HepG2 (cell line): ENCODE data around the gene ZNF771. TPM values are rescaled to one million over a fixed set of nuclear protein-coding genes. Genes with fewer than 3 reads are reported as not detected.

Source experiments
- AHR ChIP-seq: IDR thresholded peaks from 2 replicates; pipeline ENCODE4 v1.6.1; 2018; ENCODE audit warnings: missing genetic modification reagents, missing compliant biosample characterization
- ETS1 ChIP-seq: sonication (generic); formaldehyde crosslinking; IDR thresholded peaks from 2 replicates; pipeline ENCODE4 v1.4.0; 2020; ENCODE audit warnings: missing genetic modification reagents
- EZH2 ChIP-seq: conservative IDR thresholded peaks from 2 replicates; pipeline ENCODE4 v1.6.1; 2012; ENCODE audit warnings: mild to moderate bottlenecking, low read depth, low read length, moderate library complexity
- FOXK1 ChIP-seq: sonication (generic); formaldehyde crosslinking; IDR thresholded peaks from 2 replicates; pipeline ENCODE4 v1.4.0; 2020; ENCODE audit warnings: low read depth, missing genetic modification reagents, borderline replicate concordance
- GABPB1 ChIP-seq: IDR thresholded peaks from 2 replicates; pipeline ENCODE4 v1.6.1; 2016; ENCODE audit warnings: mild to moderate bottlenecking, missing genetic modification reagents, moderate library complexity, missing compliant biosample characterization
- GTF3A ChIP-seq: sonication (generic); formaldehyde crosslinking; conservative IDR thresholded peaks from 2 replicates; pipeline ENCODE4 v1.4.0; 2020; ENCODE audit warnings: mild to moderate bottlenecking, missing genetic modification reagents
- MIXL1 ChIP-seq: IDR thresholded peaks from 2 replicates; pipeline ENCODE4 v1.6.1; 2016
- MYC ChIP-seq: sonication (generic); formaldehyde crosslinking; IDR thresholded peaks from 2 replicates; pipeline ENCODE4 v1.9.0; 2021; ENCODE audit warnings: missing genetic modification reagents, borderline replicate concordance
- NAIF1 ChIP-seq: sonication (generic); formaldehyde crosslinking; IDR thresholded peaks from 2 replicates; pipeline ENCODE4 v1.5.0; 2020; ENCODE audit warnings: mild to moderate bottlenecking, missing genetic modification reagents, borderline replicate concordance
- NFATC3 ChIP-seq: sonication (generic); formaldehyde crosslinking; IDR thresholded peaks from 2 replicates; pipeline ENCODE4 v1.5.1; 2020; ENCODE audit warnings: mild to moderate bottlenecking, missing genetic modification reagents
- PHF8 ChIP-seq: sonication (generic); formaldehyde crosslinking; IDR thresholded peaks from 2 replicates; pipeline ENCODE4 v1.5.0; 2020; ENCODE audit warnings: missing genetic modification reagents
- RERE ChIP-seq: IDR thresholded peaks from 2 replicates; pipeline ENCODE4 v1.6.1; 2016; ENCODE audit warnings: low read depth, missing genetic modification reagents, missing compliant biosample characterization
- SPEN ChIP-seq: sonication (generic); formaldehyde crosslinking; IDR thresholded peaks from 2 replicates; pipeline ENCODE4 v1.5.1; 2020; ENCODE audit warnings: low read depth, mild to moderate bottlenecking, missing genetic modification reagents
- TCF12 ChIP-seq, 2 experiments: fragments of 450-650 bp in 1 of 2; sonication (generic) in 1 of 2; formaldehyde crosslinking in 1 of 2; IDR thresholded peaks; 2 replicates each; pipeline versions ENCODE4 v1.6.1 to v1.8.0; 2017 to 2022; ENCODE audit warnings: antibody characterized with exemption in 1 of 2, mild to moderate bottlenecking in 1 of 2, missing genetic modification reagents in 1 of 2, moderate library complexity in 1 of 2
- ZC3H13 ChIP-seq: sonication (generic); formaldehyde crosslinking; IDR thresholded peaks from 2 replicates; pipeline ENCODE4 v1.8.1; 2023; ENCODE audit warnings: mild to moderate bottlenecking, missing genetic modification reagents, moderate library complexity
- ZFP82 ChIP-seq: sonication (generic); formaldehyde crosslinking; IDR thresholded peaks from 2 replicates; pipeline ENCODE4 v1.5.1; 2020; ENCODE audit warnings: mild to moderate bottlenecking, missing genetic modification reagents, borderline replicate concordance
- ZNF280B ChIP-seq: sonication (generic); formaldehyde crosslinking; IDR thresholded peaks from 2 replicates; pipeline ENCODE4 v1.5.0; 2020; ENCODE audit warnings: missing genetic modification reagents, mild to moderate bottlenecking, borderline replicate concordance
- ZNF30 ChIP-seq: sonication (generic); formaldehyde crosslinking; IDR thresholded peaks from 2 replicates; pipeline ENCODE4 v1.5.0; 2020; ENCODE audit warnings: mild to moderate bottlenecking, missing genetic modification reagents
- ZNF501 ChIP-seq: sonication (generic); formaldehyde crosslinking; IDR thresholded peaks from 2 replicates; pipeline ENCODE4 v1.5.1; 2020; ENCODE audit warnings: mild to moderate bottlenecking, moderate library complexity, missing genetic modification reagents
- ZNF605 ChIP-seq: sonication (generic); formaldehyde crosslinking; IDR thresholded peaks from 2 replicates; pipeline ENCODE4 v1.8.0; 2022; ENCODE audit warnings: mild to moderate bottlenecking, missing genetic modification reagents
- ZNF615 ChIP-seq: sonication (generic); formaldehyde crosslinking; IDR thresholded peaks from 2 replicates; pipeline ENCODE4 v1.5.0; 2020; ENCODE audit warnings: mild to moderate bottlenecking, missing genetic modification reagents, borderline replicate concordance
- polyA plus RNA-seq, 8 experiments: library from polyadenylated mRNA; depleted of rRNA in 3 of 8; stranded (reverse) in 7 of 8; unstranded in 1 of 8; fragments of >200 nt; fragmentation: Illumina TruSeq in 4 of 8; extraction: Trizol in 4 of 8; gene quantifications; 2 replicates each; pipeline versions ENCODE4 v1.2.1 to v1.2.3, GENCODE V29; 2011 to 2016; ENCODE audit warnings: low read depth in 4 of 8, missing spikeins in 1 of 8, mixed read lengths in 1 of 8; ENCODE audit not compliant: insufficient read depth in 1 of 8
- total RNA-seq, 5 experiments: library from RNA; depleted of rRNA; stranded (reverse); fragments of >200 nt; fragmentation: Illumina TruSeq; extraction: Trizol; gene quantifications; 2 replicates each; pipeline ENCODE4 v1.2.3, GENCODE V29; 2016; ENCODE audit warnings: low read depth in 1 of 5

Gene ZNF771
- total and polyA plus RNA-seq, 2 of the 13 experiments (the other 11 are each of a cell fraction or from before 2014, with no cell fraction given), result 5.0 to 11.8 TPM

GRCh38 chr16:30445408-30446202, 38.2 kb downstream of the ZNF771 start, which contains the start of gene SEPHS2 (continued):
- TF ChIP-seq ZNF280B (CRISPR knock-in tag) (no peak), ZNF30 (CRISPR knock-in tag) (0 out of 2 replicates have a peak, but pooled peaks have one; percentile 85), ZNF605 (CRISPR knock-in tag) (no peak), MIXL1 (no peak; the same call in none of the 2 replicates), AHR (CRISPR knock-in tag) (no peak), ZNF501 (CRISPR knock-in tag) (0 out of 2 replicates have a peak, but pooled peaks have one; percentile 76), ZNF615 (0 out of 2 replicates have a peak, but pooled peaks have one; percentile 41), EZH2 (no peak), FOXK1 (CRISPR knock-in tag) (peak; percentile 93; the same call in 1 of the 2 replicates), ETS1 (no peak; the same call in 1 of the 2 replicates), ZFP82 (CRISPR knock-in tag) (no peak), SPEN (CRISPR knock-in tag) (peak; percentile 47; the same call in 1 of the 2 replicates), NAIF1 (CRISPR knock-in tag) (no peak), MYC (CRISPR knock-in tag) (peak; percentile 69), ZC3H13 (CRISPR knock-in tag) (no peak), PHF8 (CRISPR knock-in tag) (peak; percentile 79), GTF3A (CRISPR knock-in tag) (no peak), NFATC3 (no peak), GABPB1 (CRISPR knock-in tag) (peak; percentile 81), TCF12 (IDR thresholded peaks at IDR 0.05) (no peak), TCF12 (CRISPR knock-in tag; IDR thresholded peaks at IDR 0.05) (peak; percentile 68; the same call in 1 of the 2 replicates), RERE (no peak)
